Erythroblast (primary cell): Measurements from ENCODE around the gene KCNMB2.

Experiments used
- DNase-seq, 2 experiments: peaks; one replicate each; lab custom pipeline; 2025; lab: John Stamatoyannopoulos, UW
- GATA1 ChIP-seq: IDR thresholded peaks from 2 replicates; pipeline ENCODE4 v1.6.1; 2011; ENCODE audit warnings: low read depth, mild to moderate bottlenecking, control low read depth, low read length, moderate library complexity
- POLR2A ChIP-seq: IDR thresholded peaks from 2 replicates; pipeline ENCODE4 v1.6.1; 2011; ENCODE audit warnings: mild to moderate bottlenecking, low read length

KCNMB2 gene

GRCh38 chr3:178699810-178700209 is 163.6 kb downstream of the KCNMB2 start:
- DNase-seq, result no peak
- TF ChIP-seq POLR2A, result no peak

DNA sequence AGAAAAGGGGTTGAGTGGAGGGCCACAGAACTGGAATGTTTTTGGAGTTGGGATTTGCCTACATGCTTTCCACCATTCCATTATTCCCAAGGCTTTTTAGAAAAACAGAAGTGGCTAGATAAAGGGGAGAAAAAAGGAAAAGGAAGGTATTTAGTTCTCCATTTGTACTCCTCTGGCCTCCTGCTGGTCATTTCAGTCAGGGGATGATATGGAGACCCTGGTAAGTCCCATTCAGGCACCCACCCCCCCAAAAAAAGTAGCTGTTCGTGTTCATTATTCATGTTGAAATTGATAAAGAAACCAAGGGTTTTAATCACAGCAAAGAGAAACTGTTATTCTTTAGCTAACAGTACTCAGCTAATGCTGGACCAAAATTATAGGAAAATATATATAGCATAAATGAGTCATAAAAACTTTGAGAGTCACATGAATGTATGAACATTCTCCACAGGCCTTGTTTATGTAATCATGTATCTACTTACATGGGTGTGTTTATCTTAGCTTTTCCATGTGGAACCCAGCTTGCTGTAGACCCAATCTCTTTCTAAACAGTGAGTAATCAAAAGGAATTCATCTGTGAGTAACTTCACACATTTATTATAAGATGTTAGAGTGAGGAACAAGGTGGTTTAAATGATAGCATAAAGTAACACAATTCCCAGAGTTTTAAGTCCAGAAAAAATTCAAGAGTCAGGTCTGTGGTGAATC is 167.2 kb downstream of the KCNMB2 start:
- TF ChIP-seq GATA1 (no peak), POLR2A (no peak)

GRCh38 chr3:178705925-178706324 is 169.7 kb downstream of the KCNMB2 start:
- TF ChIP-seq POLR2A (no peak), GATA1 (no peak)
- no peak for DNase-seq

More for the DNA sequence above, 167.2 kb downstream of the KCNMB2 start:
- DNase-seq, result no peak

DNA sequence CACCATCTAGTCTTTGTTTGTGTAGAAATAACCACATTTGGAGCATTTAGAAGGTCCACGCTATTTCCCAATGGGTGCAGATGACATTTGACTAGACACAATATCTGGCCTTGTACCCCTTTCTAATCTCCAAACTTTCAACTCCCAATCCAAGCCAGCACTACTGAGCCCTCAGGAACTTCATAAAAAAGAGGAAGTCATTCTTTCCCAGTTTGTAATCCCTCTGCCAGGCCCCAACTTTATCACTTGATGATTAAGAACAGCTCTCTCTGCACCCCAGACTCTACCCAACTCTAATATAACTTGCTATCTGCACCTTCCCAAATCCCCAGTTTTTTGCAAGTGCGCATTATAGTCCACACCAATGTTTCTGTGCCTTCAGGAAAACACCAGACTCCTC is 170.2 kb downstream of the KCNMB2 start:
- no peak for TF ChIP-seq POLR2A
- TF ChIP-seq GATA1, result no peak
- DNase-seq, result no peak

GRCh38 chr3:178707311-178708031 is 171.2 kb downstream of the KCNMB2 start:
- no peak for TF ChIP-seq GATA1
- TF ChIP-seq POLR2A, result no peak
- DNase-seq, result no peak

- DNase-seq, result no peak
- TF ChIP-seq GATA1 (no peak), POLR2A (no peak)
These were observed 172.8 kb downstream of the KCNMB2 start for GRCh38 chr3:178709051-178709450.

- TF ChIP-seq POLR2A (no peak), GATA1 (no peak)
- DNase-seq, result no peak
These were observed 175.5 kb downstream of the KCNMB2 start for GRCh38 chr3:178711753-178712152.

GRCh38 chr3:178712247-178712646 is 176.0 kb downstream of the KCNMB2 start:
- no peak for TF ChIP-seq POLR2A
- TF ChIP-seq GATA1, result no peak
- DNase-seq, result no peak

DNA sequence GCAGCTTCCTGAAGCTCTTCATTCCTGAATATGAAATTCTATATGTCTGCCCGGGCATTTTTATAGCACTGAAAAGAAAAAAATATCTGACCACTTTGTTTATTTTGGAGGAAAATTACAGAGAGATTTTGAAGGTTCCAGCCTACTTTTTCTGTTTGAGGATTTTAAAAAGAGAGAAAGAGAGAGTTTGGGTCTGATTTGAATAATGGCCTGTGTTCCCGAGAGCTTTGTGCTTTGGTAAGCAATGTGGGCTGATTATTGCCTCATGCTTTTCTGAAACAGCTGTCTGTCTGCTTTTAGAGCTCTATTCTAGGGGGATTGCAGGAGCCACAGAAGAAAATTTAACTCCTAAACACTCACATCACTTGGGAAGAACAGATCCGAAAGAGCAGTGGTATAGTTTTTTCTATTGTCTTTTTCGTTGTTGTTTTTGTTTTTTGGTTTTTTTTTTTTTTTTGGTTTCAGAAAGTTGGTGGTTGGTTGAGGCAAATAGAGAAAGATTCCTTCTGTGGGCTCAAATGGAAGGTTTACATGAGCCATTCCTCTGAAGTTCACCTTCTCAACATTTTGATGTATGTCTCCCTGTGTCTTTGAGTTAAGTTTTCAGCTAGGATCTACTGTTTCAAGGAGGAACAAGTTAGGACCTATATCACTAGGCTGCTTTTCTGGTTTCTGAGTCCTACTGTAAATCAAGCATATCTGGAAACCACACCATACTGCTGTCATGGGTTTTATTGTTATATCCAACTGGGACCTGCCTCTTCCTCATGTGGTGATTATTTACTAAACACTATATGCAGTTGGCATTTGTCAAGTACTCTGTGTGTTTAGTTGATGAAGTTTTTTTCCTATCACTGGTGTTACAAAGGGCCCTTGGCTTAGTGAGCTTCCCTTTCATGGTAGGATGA is 178.9 kb downstream of the KCNMB2 start:
- no peak for TF ChIP-seq POLR2A
- no peak for TF ChIP-seq GATA1
- no peak for DNase-seq

DNA sequence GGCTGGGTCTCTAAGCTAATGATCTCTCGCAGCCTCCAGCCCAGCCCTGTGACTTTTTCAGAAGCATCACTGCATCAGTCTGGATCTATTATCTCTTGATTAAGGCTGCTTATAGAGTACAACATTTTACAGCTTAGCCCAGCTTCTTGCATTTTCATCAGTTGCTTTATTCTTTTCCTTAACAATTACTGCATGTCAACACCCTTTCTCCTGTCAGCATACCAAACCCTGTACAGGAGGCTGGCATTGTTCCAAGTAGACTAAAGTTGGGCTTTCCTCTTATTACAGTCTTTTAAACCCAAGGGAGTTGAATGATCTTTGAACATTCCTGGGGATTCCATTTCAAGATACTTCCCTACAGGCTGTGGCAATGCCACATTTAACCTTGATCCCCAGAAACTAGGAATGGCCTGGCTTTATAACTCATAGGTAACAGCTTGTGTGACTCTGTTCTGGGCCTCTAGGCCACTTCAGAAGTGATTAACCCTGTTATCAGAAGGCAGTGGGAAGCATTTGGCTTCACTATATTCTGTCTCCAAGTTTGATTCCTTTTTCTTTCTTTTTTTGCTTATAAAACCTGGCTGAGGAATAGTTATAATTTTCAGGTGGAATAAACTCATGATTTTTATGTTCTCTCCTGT is 182.9 kb downstream of the KCNMB2 start:
- TF ChIP-seq GATA1, result no peak
- TF ChIP-seq POLR2A, result no peak
- no peak for DNase-seq

- TF ChIP-seq POLR2A (no peak), GATA1 (no peak)
- no peak for DNase-seq
These were observed 196.6 kb downstream of the KCNMB2 start for GRCh38 chr3:178732824-178733223.

GRCh38 chr3:178735032-178735674 is 198.9 kb downstream of the KCNMB2 start:
- no peak for DNase-seq
- TF ChIP-seq GATA1, result no peak
- no peak for TF ChIP-seq POLR2A

GRCh38 chr3:178736300-178736699 is 200.1 kb downstream of the KCNMB2 start:
- no peak for TF ChIP-seq POLR2A
- no peak for TF ChIP-seq GATA1
- DNase-seq, result no peak
